PC-9 (cell line): ENCODE data around the gene UST.

Experiments
- EZH2 ChIP-seq: fragments of 200-600 bp; sonication (generic); IDR thresholded peaks from 2 replicates; pipeline ENCODE4 v1.8.0; 2017; ENCODE audit warnings: antibody characterized with exemption, low read depth
- TF ChIP-seq, protein P1 (sequence below): fragments of 200-600 bp; sonication (generic); conservative IDR thresholded peaks from 2 replicates; pipeline ENCODE4 v1.6.1; 2017; ENCODE audit warnings: mixed run types, antibody characterized with exemption, mild to moderate bottlenecking, moderate library complexity

DNA sequence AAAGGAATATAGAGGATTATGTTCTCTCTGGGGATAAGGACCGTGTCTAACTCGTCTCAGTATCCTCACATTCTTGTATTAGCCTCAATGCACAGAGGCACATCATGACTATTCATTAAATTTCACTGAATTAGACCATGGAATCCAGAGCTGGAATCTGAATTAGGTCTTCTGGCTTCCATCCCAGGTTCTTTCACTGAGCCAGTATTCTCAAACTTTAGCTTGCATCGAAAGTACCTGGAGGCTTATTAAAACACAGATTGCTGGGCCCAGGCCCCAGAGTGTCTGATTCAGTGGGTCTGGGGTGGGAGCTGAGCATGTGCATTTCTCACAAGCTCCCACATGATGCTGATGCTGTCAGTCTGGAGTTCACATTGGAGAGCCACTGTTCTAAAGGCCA lies 142.0 kb downstream of the UST start:
- TF ChIP-seq, protein P1, sequence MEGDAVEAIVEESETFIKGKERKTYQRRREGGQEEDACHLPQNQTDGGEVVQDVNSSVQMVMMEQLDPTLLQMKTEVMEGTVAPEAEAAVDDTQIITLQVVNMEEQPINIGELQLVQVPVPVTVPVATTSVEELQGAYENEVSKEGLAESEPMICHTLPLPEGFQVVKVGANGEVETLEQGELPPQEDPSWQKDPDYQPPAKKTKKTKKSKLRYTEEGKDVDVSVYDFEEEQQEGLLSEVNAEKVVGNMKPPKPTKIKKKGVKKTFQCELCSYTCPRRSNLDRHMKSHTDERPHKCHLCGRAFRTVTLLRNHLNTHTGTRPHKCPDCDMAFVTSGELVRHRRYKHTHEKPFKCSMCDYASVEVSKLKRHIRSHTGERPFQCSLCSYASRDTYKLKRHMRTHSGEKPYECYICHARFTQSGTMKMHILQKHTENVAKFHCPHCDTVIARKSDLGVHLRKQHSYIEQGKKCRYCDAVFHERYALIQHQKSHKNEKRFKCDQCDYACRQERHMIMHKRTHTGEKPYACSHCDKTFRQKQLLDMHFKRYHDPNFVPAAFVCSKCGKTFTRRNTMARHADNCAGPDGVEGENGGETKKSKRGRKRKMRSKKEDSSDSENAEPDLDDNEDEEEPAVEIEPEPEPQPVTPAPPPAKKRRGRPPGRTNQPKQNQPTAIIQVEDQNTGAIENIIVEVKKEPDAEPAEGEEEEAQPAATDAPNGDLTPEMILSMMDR = no peak
- no peak for TF ChIP-seq EZH2
